Tibial artery (tissue), 4 donors: ENCODE results near the gene LPP.

Experiments
- DNase-seq, 2 donors: peaks; one replicate each; pipeline ENCODE4 v3.0.0-alpha.2; 2019
- H3K27ac ChIP-seq, 2 donors: fragments of 200-600 bp; sonication (generic) in 1 of 2; 1 replicate in 1 of 2; 2 replicates in 1 of 2; pipeline ENCODE4 v1.5.1; 2018 to 2019; ENCODE audit warnings: mild to moderate bottlenecking in 1 of 2
- H3K27me3 ChIP-seq, 2 donors: fragments of 200-600 bp; sonication (generic) in 1 of 2; one replicate each; pipeline versions ENCODE4 v1.5.1 to v1.6.0; 2016 to 2019
- H3K36me3 ChIP-seq, 3 donors: fragments of 200-600 bp; sonication (generic) in 2 of 3; one replicate each; pipeline ENCODE4 v1.5.1; 2016 to 2019; ENCODE audit warnings: mild to moderate bottlenecking in 2 of 3
- H3K4me1 ChIP-seq, 4 donors: fragments of 200-600 bp; sonication (generic) in 2 of 4; 1 replicate in 3 of 4; 2 replicates in 1 of 4; pipeline ENCODE4 v1.5.1; 2016 to 2019
- H3K4me3 ChIP-seq, 2 donors: fragments of 200-600 bp; sonication (generic) in 1 of 2; 1 replicate in 1 of 2; 2 replicates in 1 of 2; pipeline ENCODE4 v1.5.1; 2018 to 2019; ENCODE audit warnings: mild to moderate bottlenecking in 2 of 2
- H3K9me3 ChIP-seq, 3 donors: fragments of 200-600 bp; sonication (generic) in 1 of 3; one replicate each; pipeline ENCODE4 v1.5.1; 2016 to 2019
- CTCF ChIP-seq, 2 experiments: fragments of 200-600 bp in 1 of 2; fragments of 450-650 bp in 1 of 2; IDR thresholded peaks; one replicate each; pipeline ENCODE4 v1.5.1; 2017 to 2019; ENCODE audit warnings: antibody characterized with exemption in 2 of 2, mild to moderate bottlenecking in 1 of 2, moderate library complexity in 1 of 2
- intact Hi-C: fragments of 100-400 bp; cut with DNase I; formaldehyde crosslinking; loops from one replicate; pipeline ENCODE4 v1.15.0; 2023; ENCODE audit warnings: low total_unique reads

The LPP gene

GRCh38 chr3:188204526-188204925, 50.6 kb downstream of the LPP start:
- DNase-seq = no peak
- intact Hi-C loops = no loop called here
- H3K36me3 ChIP-seq = no peaks in the 10 kb centered on the region
- peaks cover 0 to 83% (median 33%) of the 10 kb centered on the region in 4 donors for H3K4me1 ChIP-seq
- no peak overlapping the region for H3K4me3 ChIP-seq
- H3K9me3 ChIP-seq = no peaks in the 10 kb centered on the region
- H3K27me3 ChIP-seq = no peaks in the 10 kb centered on the region
- H3K27ac ChIP-seq = peak overlapping the region in 1 of 2 donors; percentile 87
- TF ChIP-seq CTCF (IDR thresholded peaks at IDR 0.05) = no peak

GRCh38 chr3:188205992-188206416, 52.0 kb downstream of the LPP start:
- peak; percentile 15 to 25 for TF ChIP-seq CTCF (IDR thresholded peaks at IDR 0.05)
- H3K9me3 ChIP-seq = no peaks in the 10 kb centered on the region
- no peaks in the 10 kb centered on the region for H3K27me3 ChIP-seq
- no peak overlapping the region for H3K4me3 ChIP-seq
- no peak for DNase-seq
- intact Hi-C loops = no loop called here
- H3K4me1 ChIP-seq = peaks cover 0 to 87% (median 38%) of the 10 kb centered on the region in 4 donors
- H3K36me3 ChIP-seq = peaks cover 0 to under 1% (median 0%) of the 10 kb centered on the region in 3 donors
- H3K27ac ChIP-seq = peak overlapping the region; percentile 42 to 87

GRCh38 chr3:188206787-188207186, 52.8 kb downstream of the LPP start:
- H3K27me3 ChIP-seq = no peaks in the 10 kb centered on the region

GRCh38 chr3:188207941-188208515, 54.1 kb downstream of the LPP start:
- Histone ChIP-seq H3K4me3 (no peak overlapping the region), H3K4me1 (peaks cover 0 to 93% (median 50%) of the 10 kb centered on the region in 4 donors), H3K36me3 (peaks cover 0 to 6% (median 0%) of the 10 kb centered on the region in 3 donors), H3K9me3 (no peaks in the 10 kb centered on the region), H3K27me3 (no peaks in the 10 kb centered on the region), H3K27ac (peak overlapping the region; percentile 87 to 94)
- intact Hi-C loops = no loop called here
- TF ChIP-seq CTCF (IDR thresholded peaks at IDR 0.05) = no peak
- DNase-seq = no peak

More at GRCh38 chr3:188206787-188207186, 52.8 kb downstream of the LPP start:
- peaks cover 0 to 94% (median 44%) of the 10 kb centered on the region in 4 donors for H3K4me1 ChIP-seq
- DNase-seq = no peak
- H3K27ac ChIP-seq = peak overlapping the region; percentile 42 to 87
- H3K9me3 ChIP-seq = no peaks in the 10 kb centered on the region
- no peak overlapping the region for H3K4me3 ChIP-seq
- H3K36me3 ChIP-seq = peaks cover 0 to 6% (median 0%) of the 10 kb centered on the region in 3 donors
- intact Hi-C loops = no loop called here
- no peak for TF ChIP-seq CTCF (IDR thresholded peaks at IDR 0.05)

- no peaks in the 10 kb centered on the region for H3K9me3 ChIP-seq
- no peak overlapping the region for H3K4me3 ChIP-seq
- no peaks in the 10 kb centered on the region for H3K27me3 ChIP-seq
- H3K4me1 ChIP-seq = peaks cover 0 to 98% (median 50%) of the 10 kb centered on the region in 4 donors
- intact Hi-C loops = no loop called here
- peak overlapping the region; percentile 87 to 94 for H3K27ac ChIP-seq
- DNase-seq = no peak
- TF ChIP-seq CTCF (IDR thresholded peaks at IDR 0.05) = no peak
- H3K36me3 ChIP-seq = peaks cover 0 to 6% (median 0%) of the 10 kb centered on the region in 3 donors
Observed at GRCh38 chr3:188208516-188208981, 54.6 kb downstream of the LPP start.
